LHCN-M2 (cell line): ENCODE measurements around the gene FRAS1. TPM values are rescaled to one million over a fixed set of nuclear protein-coding genes. Genes with fewer than 3 reads are reported as not detected.
"Not testable (repeated sequence)": the region's sequence is repeated elsewhere in the genome, so short reads cannot be mapped to it uniquely, and the experiment has no call there.

Experiments used
- DNase-seq: peaks from one replicate; pipeline ENCODE4 v3.0.0-alpha.2; 2012; ENCODE audit warnings: low read depth
- total RNA-seq: library from RNA; depleted of rRNA; stranded (reverse); fragments of >200 nt; gene quantifications from 2 replicates; pipeline ENCODE4 v1.2.3, GENCODE V29; 2014

The FRAS1 gene
- total RNA-seq, 1 experiment from 2014 or later, result 3.0 TPM

DNA sequence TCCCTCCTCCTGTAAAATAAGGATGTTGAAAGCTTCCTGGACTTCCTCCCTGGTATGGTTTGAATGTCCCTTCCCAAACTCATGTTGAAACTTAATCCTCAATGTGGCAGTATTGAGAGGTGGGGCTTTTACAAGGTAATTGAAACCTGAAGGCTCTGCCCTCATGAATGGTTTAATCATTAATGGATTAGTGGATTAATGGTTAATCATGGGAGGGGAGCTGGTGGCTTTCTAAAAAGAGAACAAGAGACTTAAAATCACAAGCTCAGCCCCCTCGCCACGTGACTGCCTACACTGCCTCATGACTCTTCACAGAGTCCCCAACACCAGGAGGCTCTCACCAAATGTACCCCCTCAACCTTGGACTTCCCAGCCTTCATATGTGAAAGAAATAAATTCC, 369.8 kb downstream of the FRAS1 start:
- DNase-seq, result no peak

DNA sequence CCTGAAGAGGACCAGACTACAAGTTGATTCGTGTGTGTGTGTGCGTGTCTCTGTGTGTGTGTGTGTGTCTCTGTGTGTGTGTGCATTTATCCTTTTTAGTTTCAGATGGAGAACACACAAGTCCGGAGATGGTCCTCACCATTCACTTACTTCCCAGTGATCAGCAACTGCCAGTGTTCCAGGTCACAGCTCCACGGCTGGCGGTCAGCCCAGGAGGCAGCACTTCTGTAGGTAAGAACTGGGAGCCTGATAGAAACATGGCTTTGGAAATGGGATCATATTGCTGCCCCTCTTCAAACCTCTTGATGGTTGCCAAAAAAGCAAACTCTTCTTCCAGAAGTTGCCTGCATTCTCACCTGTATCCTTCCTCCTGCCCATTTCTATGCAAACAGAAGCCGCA, 371.9 kb downstream of the FRAS1 start:
- DNase-seq, result no peak

DNA sequence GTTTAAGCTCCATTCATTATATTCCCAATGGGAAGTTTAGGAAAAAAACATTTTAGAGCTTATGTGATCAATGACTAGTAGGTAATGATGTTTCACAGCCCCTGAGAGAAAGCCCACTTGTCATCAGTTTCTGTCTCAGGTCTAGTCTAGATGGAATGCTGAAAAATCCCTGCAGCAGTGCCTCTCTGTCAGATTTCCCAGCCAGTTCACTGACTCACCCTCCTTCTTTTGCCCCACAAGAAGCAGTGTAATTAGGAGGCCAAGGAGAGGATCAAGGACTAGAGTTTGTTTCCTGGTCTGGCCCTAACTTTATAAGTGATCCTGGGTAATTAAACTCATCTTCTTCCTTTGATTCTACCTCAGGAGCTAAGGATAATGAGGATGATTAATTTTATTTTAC, 375.8 kb downstream of the FRAS1 start:
- DNase-seq, result peak; percentile 23

DNA sequence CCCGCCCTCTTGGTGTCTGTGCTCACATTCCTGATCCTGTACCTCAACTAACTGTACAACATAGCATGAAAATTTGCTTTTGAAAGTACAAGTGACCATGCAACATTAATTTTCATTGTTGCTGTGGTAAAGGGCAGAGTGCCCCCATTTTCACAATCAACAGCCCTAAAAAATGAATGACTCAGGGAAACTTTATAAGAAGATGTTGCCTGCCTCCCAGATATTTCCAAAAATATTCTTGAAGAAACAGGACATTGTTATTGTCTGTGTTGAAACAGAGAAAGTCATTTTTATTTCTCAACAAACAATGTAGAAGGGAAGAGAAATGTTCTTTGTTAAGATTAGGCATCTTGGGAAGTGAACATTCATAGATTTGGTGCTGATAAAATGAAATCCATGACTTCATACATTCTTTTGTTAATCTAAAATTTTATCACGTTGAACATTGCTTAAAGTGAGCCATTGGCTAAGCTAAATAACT, 380.5 kb downstream of the FRAS1 start:
- DNase-seq, result peak; percentile 14

DNA sequence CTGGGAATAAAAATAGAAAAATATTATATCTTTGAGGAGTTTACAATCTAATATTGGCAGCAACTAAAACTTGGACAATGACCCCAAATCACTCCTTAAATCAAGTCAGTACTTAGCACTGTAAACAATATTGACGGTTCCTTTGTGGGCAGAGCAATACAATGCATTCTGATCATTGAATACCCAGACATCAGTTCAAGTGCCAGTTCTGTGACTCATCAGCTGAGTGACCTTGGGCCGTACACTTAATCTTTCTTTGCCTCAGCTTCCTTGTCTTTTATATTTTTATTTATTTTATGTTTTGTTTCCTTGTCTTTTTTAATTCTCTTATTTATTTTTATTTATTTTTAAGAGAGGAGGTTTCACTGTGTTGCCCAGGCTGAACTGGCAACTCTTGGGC, 382.2 kb downstream of the FRAS1 start:
- DNase-seq, result peak; percentile 5

DNA sequence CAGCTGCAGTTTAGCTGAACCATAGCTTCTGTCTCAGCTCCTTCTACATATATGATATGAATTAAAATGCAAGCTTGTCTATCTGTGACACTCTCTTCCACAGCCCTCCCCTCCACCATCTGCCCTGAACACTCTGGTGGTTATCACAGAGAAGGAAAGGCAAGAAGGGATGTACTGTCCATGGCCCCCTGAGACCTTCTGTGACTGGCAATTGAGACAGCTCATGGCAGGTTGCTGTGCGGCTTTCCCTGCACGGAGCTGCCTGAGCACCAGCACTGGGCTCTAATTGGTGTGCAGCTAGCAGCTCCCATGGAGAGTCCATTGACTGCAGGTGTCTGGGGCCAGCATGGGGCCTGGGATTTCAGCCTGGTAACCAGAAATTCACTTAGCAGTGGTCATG, 384.6 kb downstream of the FRAS1 start:
- no peak for DNase-seq

DNA sequence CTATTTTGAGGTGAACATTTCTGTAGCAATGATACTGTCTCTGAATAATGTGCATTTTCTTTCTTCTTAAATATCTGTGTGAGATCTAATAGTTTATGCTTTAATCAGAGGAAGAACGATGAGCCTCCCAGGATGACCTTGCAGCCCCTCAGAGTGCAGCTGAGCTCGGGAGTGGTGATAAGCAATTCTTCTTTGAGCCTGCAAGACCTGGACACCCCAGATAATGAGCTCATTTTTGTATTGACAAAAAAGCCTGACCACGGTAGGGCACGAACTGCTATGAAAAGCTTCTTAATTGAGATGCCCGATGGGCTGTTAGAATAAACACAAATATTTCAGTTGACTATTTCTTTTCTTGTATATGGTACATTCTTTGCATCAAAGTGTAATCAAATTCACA, 389.5 kb downstream of the FRAS1 start:
- DNase-seq, result no peak

DNA sequence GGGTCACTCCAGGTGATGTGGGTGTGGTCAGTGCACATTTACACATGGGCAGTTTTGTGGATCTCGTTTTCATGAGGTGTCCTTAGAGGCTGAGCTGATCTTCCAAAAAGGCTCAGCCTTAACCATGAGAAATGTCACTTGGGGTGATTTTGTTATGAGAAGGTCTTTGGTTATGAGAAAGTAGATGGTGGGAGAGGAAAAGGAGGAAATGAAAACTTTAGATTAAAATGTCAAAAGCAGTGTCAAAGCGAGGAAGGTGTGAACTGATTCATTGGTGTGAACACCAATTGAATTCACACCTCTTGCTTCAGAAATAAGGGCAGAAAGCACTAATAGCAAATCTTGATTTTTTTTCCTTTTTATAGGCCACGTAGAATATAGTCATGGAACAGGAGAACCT, 394.3 kb downstream of the FRAS1 start:
- no peak for DNase-seq

DNA sequence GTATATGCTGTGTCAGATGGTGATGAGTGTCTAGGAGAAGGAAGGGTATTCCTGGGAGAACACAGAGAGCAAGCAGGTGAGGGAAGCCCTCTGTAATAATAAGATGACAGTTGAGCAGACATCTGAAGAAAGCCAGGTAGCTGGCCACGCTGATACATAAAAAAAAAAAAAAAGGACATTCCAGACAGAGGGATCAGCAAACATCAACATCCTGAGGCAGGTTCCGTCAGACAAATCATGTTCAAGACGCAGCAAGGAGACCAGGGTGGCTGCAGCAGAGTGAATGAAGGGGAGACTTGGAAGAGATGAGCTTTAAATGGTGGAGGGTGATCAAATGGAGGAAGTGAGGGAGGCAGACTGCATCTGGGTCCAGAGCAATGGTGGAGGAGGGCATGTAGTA, 396.9 kb downstream of the FRAS1 start:
- no peak for DNase-seq

DNA sequence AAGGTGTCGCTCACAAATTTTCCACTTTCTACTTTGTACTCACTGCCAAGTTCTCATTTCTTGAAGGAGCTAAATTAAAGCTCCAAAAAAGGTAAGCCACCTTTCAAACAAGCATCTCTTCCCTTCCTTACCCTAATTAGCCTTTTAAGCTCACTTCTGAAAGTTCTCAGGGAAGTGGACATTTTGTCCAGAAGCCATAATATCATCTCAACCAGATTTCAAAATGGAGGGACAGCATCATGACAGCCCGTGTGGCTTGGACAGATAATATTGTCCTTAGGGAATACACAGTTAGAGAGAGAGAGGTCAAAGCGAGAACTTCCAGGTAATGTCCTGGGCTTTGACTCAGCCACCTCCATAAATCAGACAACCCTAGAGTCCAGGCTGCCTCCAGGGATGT, 400.6 kb downstream of the FRAS1 start:
- no peak for DNase-seq

DNA sequence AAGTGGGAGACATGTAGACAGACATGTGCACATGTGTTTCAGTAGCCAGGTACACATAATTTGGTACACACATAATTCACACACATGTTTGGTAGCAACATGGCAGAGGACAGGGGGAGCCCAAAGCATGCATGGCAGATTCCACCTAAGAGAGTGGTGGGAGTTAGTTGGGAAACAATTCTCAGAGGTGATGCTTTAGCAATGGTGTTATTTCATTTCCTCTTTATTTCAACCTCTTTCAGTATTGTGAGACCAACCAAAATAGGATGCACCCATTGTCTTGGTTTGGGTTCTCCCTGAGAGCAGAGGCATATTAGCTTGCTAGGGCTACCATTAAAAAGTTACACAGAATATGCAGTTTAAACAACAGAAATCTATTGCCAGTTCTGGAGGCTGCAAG, 402.2 kb downstream of the FRAS1 start:
- no peak for DNase-seq

DNA sequence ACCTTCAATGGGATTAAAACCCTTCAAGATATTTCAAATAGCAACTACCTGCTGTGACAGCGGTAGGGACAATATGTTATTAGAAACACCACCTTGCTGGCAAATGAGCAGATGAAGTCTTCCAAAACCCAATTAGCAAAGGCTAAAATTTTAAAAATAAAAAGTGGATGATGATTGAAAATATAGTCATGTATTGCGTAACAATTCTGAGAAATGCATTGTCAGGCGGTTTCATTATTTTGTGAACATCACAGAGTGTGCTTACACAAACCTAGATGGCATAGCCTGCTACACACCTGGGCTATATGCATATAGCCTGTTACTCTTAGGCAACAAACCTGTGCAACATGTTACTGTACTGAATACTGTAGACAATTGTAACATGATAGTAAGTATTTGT, 403.2 kb downstream of the FRAS1 start:
- DNase-seq, result no peak

DNA sequence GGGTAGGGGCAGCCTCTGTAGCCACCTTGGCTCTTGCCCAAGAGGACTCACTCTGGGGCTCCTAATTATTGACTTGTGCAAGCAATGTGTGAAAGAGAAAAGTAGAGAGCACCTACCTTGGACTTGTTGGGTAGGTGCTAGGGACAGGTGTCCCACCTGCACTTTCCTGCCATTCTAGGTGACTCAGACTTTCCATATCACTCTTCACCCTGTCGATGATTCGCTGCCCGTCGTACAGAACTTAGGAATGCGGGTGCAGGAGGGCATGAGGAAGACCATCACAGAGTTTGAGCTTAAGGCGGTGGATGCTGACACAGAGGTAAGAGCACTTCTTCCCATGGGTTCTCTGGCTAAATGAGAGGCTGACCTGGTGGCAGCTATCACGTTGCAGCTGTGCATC, 407.1 kb downstream of the FRAS1 start:
- no peak for DNase-seq

DNA sequence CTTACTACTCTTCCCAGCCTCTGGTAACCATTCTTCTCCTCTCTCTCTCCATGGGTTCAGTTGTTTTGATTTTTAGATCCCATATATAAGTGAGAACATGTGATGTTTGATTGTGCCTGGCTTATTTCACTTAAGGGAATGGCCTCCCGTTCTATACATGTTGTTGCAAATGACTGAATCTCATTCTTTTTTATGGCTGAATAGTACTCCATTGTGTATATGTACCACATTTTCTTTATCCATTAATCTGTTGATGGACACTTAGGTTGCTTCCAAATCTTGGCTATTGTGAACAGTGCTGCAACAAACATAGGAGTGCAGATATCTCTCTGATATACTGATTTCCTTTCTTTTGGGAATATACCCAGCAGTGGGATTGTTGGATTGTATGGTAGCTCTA, 410.1 kb downstream of the FRAS1 start:
- not testable (repeated sequence) for DNase-seq

DNA sequence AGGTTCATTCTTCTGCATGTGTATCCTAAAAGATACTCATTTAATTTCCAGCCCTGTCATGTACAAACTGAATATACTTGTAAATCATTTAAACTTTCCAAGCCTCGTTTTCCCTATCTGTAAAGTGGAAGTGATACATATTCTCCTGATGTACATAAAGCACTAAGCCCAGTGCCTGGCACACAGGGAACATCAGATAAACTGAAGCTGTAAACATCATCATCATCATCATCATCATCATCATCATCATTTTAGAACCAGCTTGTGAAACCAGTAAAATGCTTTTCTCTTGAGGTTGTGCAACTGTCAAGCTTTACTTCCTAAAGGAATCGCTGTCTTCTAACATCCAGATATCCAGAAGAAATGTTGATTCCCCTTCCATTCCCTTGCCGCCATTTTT, 411.1 kb downstream of the FRAS1 start:
- DNase-seq, result no peak

DNA sequence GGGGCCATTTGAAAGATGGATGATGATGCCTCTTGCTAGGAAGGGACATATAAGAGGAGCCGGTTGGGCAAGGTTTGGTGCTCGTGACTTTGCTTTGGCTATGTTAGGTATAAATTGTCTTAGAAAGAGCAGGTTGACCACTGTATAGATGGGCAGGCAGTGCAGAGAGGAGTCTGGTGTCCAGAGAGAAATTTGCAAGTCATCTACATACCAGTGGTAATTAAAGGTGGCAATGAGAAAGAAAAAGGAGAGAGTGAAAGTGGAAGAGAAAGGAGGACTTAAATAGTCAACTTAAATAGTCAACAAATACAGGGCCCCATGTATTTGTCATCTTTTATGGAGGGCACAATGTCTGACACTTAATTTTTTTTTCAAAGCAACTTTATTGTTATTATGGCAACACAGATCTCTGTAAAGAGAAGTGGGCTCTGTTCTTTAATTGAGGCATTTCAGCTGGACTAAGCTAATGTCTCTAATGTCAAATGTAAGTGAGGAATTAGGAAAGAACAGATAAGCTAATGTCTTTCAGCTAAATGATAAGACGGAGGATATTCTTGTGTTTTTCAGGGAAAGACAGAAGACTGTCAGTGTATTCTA, 419.1 kb downstream of the FRAS1 start:
- no peak for DNase-seq

DNA sequence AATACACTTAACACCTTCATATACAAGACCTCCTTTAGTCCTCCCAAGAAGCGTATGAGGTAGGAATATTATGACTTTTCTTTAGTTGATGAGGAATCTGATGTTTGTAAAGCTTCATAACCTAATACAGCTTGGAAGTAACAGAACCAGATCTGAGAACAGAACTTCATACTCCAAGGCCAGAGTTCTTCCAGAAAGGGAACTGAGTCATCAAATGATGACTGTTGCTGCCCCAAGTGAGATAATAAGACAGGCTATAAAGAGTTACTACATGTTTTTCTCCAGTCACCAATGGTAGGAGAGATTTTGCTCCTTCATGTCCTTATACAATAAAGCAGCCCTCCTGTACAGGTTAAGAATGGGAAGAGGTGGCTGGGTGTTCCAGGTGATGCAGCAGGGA, 420.2 kb downstream of the FRAS1 start:
- peak; percentile 64 for DNase-seq

DNA sequence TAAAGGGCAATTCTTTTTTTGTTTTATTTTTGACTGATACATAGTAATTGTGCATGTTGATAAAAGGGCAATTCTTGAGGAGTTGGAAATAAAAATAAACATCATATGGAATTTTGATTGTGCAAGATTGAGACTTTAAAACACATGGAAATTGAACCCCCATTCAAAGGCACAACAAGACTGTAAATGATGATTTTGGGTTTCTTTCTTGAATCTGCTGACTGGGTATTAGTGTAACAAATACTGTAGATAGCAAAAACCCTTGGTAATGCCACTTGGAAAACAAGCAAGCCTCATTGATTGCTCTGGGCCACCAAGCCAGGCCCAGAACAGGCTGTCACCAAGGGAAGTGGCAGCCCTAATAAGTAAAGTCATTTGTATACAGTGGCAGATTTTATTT, 421.4 kb downstream of the FRAS1 start:
- no peak for DNase-seq

DNA sequence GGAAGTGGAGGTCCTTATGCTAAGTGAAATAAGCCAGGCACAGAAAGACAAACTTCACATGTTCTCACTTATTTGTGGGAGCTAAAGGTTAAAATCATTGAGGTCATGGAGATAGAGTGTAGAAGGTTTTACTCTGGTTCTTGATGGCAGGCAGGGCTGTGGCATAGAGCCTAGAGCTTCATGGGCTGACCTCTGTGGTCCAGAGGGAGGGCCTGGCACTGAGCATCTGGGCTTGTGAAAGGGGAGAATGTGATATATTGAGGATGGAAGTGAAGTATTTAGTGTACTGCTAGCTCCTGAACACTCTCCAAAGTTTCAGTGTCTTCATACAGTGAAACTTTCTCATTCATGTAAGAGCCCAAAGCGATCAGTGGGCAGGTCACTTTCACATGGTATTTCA, 423.2 kb downstream of the FRAS1 start:
- peak; percentile 22 for DNase-seq

DNA sequence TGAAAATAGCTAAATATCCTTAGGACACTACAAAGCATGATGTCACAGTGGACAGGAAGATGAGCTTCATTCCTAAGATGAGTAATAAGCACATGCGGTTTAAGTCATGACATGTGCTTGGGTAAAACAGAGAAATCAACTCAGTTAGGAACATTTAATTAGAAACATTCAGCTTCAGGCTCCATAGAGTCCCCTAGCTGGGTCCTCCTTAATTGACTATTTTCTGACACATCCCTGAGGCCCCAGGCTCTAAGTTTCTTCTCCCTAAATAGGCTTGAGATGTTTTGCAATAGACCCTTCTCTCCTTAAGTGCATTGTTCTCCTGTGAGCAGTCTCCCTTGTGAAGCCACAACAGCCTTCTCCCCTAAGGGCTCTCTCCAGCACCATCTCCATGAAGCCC, 424.1 kb downstream of the FRAS1 start:
- peak; percentile 87 for DNase-seq

DNA sequence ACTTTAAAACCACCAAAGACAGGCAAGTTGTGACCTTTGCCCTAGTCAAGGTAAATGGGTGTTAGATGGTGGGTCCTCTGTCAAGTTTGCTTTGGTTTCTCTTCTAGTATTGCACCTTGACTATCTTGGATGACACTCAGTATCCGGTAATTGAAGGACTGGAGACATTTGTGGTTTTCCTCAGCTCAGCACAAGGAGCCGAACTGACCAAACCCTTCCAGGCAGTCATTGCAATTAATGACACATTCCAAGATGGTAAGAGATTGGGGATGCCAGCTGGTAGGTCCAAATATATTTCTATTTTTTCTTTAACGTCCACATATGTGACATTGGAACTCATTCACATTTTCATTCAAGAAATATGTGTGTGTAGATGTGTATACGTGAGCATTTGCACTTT, 425.2 kb downstream of the FRAS1 start:
- peak; percentile 17 for DNase-seq

DNA sequence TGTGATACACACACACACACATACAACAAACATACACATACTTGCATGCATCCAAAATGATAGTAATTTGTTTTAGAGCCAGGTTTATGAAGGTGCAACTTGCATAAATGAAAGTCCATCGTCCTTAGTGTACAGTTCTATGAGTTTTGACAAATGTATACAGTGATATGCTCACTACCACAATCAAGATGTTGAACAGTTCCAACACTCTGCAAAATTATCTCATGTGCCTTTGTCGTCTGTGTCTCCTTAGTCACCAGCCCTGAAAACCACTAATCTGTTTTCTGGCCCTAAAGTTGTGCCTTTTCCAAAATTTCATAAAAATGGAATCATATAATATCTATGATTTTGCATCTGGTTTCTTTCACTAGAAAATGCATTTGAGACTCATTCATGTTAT, 426.7 kb downstream of the FRAS1 start:
- no peak for DNase-seq

DNA sequence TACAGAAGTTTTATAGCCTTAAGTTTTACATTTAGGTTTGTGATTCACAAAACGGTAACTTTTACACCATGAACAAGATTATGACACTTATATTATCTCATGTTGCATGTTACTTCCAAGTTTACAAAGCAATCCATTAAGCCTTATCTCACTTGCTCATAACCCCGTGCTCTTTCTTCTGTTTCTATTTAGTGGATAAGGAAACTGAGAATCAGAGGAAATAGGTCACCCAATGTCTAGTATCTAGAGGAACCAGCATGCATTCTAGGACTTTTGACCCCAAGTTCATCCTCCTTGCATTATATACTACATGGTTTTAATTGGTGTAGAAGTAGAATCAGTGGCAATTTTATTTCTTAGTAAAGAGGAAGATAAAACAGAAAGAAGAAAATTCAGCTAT, 427.5 kb downstream of the FRAS1 start:
- DNase-seq, result no peak

DNA sequence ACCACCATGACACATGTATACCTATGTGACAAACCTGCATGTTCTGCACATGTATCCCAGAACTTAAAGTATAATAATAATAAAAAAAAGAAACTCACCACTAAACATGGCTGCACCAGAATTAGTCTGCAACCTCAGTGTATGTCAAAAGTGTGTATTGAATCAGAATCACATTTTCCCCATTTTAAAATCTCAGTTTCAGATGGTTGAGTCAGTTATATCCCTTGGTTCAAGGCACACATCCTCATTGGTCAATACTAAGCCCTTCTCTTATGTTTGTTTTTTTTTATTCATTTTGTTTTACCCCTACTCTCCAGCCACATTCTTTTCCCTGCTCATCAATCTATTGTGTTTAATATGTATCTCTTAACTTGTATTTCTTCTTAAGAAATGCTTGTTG, 436.6 kb downstream of the FRAS1 start:
- no peak for DNase-seq
